Heart right ventricle (tissue), 16 donors: ENCODE data around the gene KISS1R. TPM values are rescaled to one million over a fixed set of nuclear protein-coding genes. Genes with fewer than 3 reads are reported as not detected.
"Not testable (repeated sequence)": the region's sequence is repeated elsewhere in the genome, so short reads cannot be mapped to it uniquely, and the experiment has no call there.

Experiments
- ATAC-seq, 8 donors: fragments of 200-7000 bp; cut with Tn5 transposase; one replicate each; pipeline ENCODE4 v1.9.1; 2020; ENCODE audit warnings: mild to moderate bottlenecking in 8 of 8, moderate library complexity in 8 of 8, moderate number of reproducible peaks in 1 of 8
- DNase-seq, 2 donors: peaks; one replicate each; pipeline ENCODE4 v3.0.0-alpha.2; 2020
- H3K27ac ChIP-seq, 10 donors: fragments of 200-600 bp; sonication (generic) in 2 of 10; one replicate each; pipeline versions ENCODE4 v1.5.0 to v1.8.0; 2020 to 2022; ENCODE audit warnings: mild to moderate bottlenecking in 3 of 10
- H3K27me3 ChIP-seq, 7 donors: fragments of 200-600 bp; one replicate each; pipeline ENCODE4 v1.8.0; 2021 to 2022; ENCODE audit warnings: mild to moderate bottlenecking in 2 of 7
- H3K36me3 ChIP-seq, 9 donors: fragments of 200-600 bp; sonication (generic) in 1 of 9; one replicate each; pipeline versions ENCODE4 v1.5.0 to v1.8.0; 2020 to 2022; ENCODE audit warnings: mild to moderate bottlenecking in 2 of 9
- H3K4me1 ChIP-seq, 9 donors: fragments of 200-600 bp; sonication (generic) in 1 of 9; one replicate each; pipeline versions ENCODE4 v1.5.0 to v1.8.0; 2020 to 2022; ENCODE audit warnings: mild to moderate bottlenecking in 4 of 9
- H3K4me3 ChIP-seq, 10 donors: fragments of 200-600 bp; sonication (generic) in 2 of 10; one replicate each; pipeline versions ENCODE4 v1.5.0 to v1.8.0; 2020 to 2022; ENCODE audit warnings: mild to moderate bottlenecking in 7 of 10, moderate library complexity in 2 of 10
- H3K9me3 ChIP-seq, 11 donors: fragments of 200-600 bp in 10 of 11; sonication (generic) in 2 of 11; one replicate each; pipeline versions ENCODE4 v1.5.0 to v1.8.0; 2013 to 2022; ENCODE audit warnings: mild to moderate bottlenecking in 2 of 11, control low read depth in 1 of 11, moderate library complexity in 1 of 11
- CTCF ChIP-seq, 9 donors: fragments of 200-600 bp; sonication (generic) in 2 of 9; IDR thresholded peaks; one replicate each; pipeline versions ENCODE4 v1.5.0 to v1.8.0; 2021 to 2022; ENCODE audit warnings: antibody characterized with exemption in 9 of 9, mild to moderate bottlenecking in 5 of 9, moderate library complexity in 1 of 9
- WGBS, 2 donors: extraction: QIAGEN DNeasy Blood & Tissue Kit; methylation state at CpG; one replicate each; pipeline ENCODE4 v1.1.7; 2013; ENCODE audit warnings: inconsistent platforms in 1 of 2; 5-methylcytosine and 5-hydroxymethylcytosine counted together
- intact Hi-C, 10 donors: fragments of 100-400 bp; cut with DNase I; formaldehyde crosslinking; loops; one replicate each; pipeline versions ENCODE4 v1.11.1 to v1.14.2; 2022
- polyA plus RNA-seq, 2 donors: library from polyadenylated mRNA; stranded (reverse); fragments of 200-250 nt; gene quantifications; one replicate each; pipeline ENCODE4 v1.2.3, GENCODE V29; 2013
- total RNA-seq, 10 donors: library from RNA; stranded (reverse); fragmentation: NEBNext Ultra II Directional in 3 of 10; extraction: Animal tissue kit (Norgen Biotek cat#: 25700) in 3 of 10; gene quantifications; one replicate each; pipeline versions ENCODE4 v1.2.1 to v1.2.4, GENCODE V29; 2021 to 2023
- donor health status: Arrhythmogenic right ventricular cardiomyopathy.
- donor health status: ischemic (EF 13 %, LVEDD 7.1; RV severe dilation, severe dysfunction).
- donor health status: healthy with polysubstance abuse.
- donor health status: DM: no; HTN: yes; CAD: no.
- donor health status: DM: no; HTN: no; CAD: no.
- donor health status: ischemic (EF 25% LVEDD 6.9; RV normal size, moderate dysfunction).
- donor health status: ischemic (EF 25% LVEDD 5.7; RV mildly dilated, moderate dysfunction).
- donor health status: healthy.
- donor health status: DM: yes; HTN: yes; CAD: no.
- donor health status: Ischemic cardiomyopathy.
- donor health status: ischemic (EF 35%, LVEDD 5.7; RV mildly dilated, moderate dysfunction).
- donor health status: nonischemic (EF 11% LVEDD 7.7; RV severe dilation, severe dysfunction).
- donor health status: DM: yes; HTN: yes; CAD: no.
- donor health status: PGD.
- donor health status: ischemic (EF 29% LVEDD 5.4; RV normal size, mild dysfunction).
- donor health status: nonischemic (EF 23%, LVEDD 6.1; RV moderate dilation, normal function).

Gene KISS1R
- total and polyA plus RNA-seq, 12 donors = not detected

GRCh38 chr19:955803-956765 is 39.0 kb downstream of the KISS1R start:
- H3K9me3 ChIP-seq = no peaks in the 10 kb centered on the region
- TF ChIP-seq CTCF (IDR thresholded peaks at IDR 0.05) = no peak
- WGBS, 2 donors = 87 to 88% methylated on average over 55 of the region's 55 CpGs

GRCh38 chr19:956766-957440 is 39.8 kb downstream of the KISS1R start:
- WGBS, 2 donors = 60 to 72% methylated on average over 27 of the region's 27 CpGs
- H3K4me3 ChIP-seq = no peak overlapping the region
- intact Hi-C loops = no loop called here

More at GRCh38 chr19:955803-956765, 39.0 kb downstream of the KISS1R start:
- Histone ChIP-seq H3K4me1 (peaks cover 0 to 24% (median 6%) of the 10 kb centered on the region in 9 donors), H3K36me3 (peaks cover 0 to 15% (median 0%) of the 10 kb centered on the region in 9 donors), H3K4me3 (no peak overlapping the region), H3K27ac (no peak overlapping the region), H3K27me3 (no peaks in the 10 kb centered on the region)
- no peak for ATAC-seq
- intact Hi-C loops = no loop called here
- DNase-seq = no peak

GRCh38 chr19:957578-957977 is 40.4 kb downstream of the KISS1R start:
- Histone ChIP-seq H3K4me1 (peaks cover 0 to 11% (median 5%) of the 10 kb centered on the region in 9 donors), H3K36me3 (peaks cover 0 to 17% (median 0%) of the 10 kb centered on the region in 9 donors)
- H3K27me3 ChIP-seq, H3K27ac ChIP-seq, H3K9me3 ChIP-seq, ATAC-seq, DNase-seq, intact Hi-C loops, H3K4me3 ChIP-seq: not testable (repeated sequence)
- WGBS, 2 donors = 96 to 97% methylated on average over 9 of the region's 9 CpGs

More at GRCh38 chr19:956766-957440, 39.8 kb downstream of the KISS1R start:
- TF ChIP-seq CTCF (IDR thresholded peaks at IDR 0.05) = no peak
- Histone ChIP-seq H3K36me3 (peaks cover 0 to 17% (median 0%) of the 10 kb centered on the region in 9 donors), H3K4me1 (peaks cover 0 to 17% (median 6%) of the 10 kb centered on the region in 9 donors), H3K9me3 (no peaks in the 10 kb centered on the region), H3K27me3 (no peaks in the 10 kb centered on the region), H3K27ac (no peak overlapping the region)
- no peak for ATAC-seq
- no peak for DNase-seq

- DNase-seq (no peak), ATAC-seq (no peak)
- Histone ChIP-seq H3K4me3 (no peak overlapping the region), H3K4me1 (no peaks in the 10 kb centered on the region), H3K36me3 (peaks cover 0 to 29% (median 0%) of the 10 kb centered on the region in 9 donors), H3K27ac (no peak overlapping the region), H3K27me3 (no peaks in the 10 kb centered on the region), H3K9me3 (no peaks in the 10 kb centered on the region)
- no peak for TF ChIP-seq CTCF (IDR thresholded peaks at IDR 0.05)
- WGBS, 2 donors = 89 to 91% methylated on average over 36 of the region's 36 CpGs
- intact Hi-C loops = no loop called here
Observed at GRCh38 chr19:958967-959855, 42.1 kb downstream of the KISS1R start.
